H9 (cell line): ENCODE results near the gene FBLN7. TPM values are rescaled to one million over a fixed set of nuclear protein-coding genes. Genes with fewer than 3 reads are reported as not detected.
"Not testable (repeated sequence)": the region's sequence is repeated elsewhere in the genome, so short reads cannot be mapped to it uniquely, and the experiment has no call there.

Source experiments
- DNase-seq: peaks from one replicate; pipeline ENCODE4 v3.0.0-alpha.2; 2017
- H2AFZ ChIP-seq: one replicate; pipeline ENCODE4 v1.6.1; 2013; ENCODE audit warnings: mild to moderate bottlenecking, low read length, control low read depth, moderate library complexity
- H2AK5ac ChIP-seq: 2 replicates; pipeline ENCODE4 v1.6.1; 2013; ENCODE audit warnings: low read length, control low read depth, mixed read lengths; ENCODE audit not compliant: insufficient read length
- H2BK120ac ChIP-seq: one replicate; pipeline ENCODE4 v1.6.1; 2013; ENCODE audit warnings: low read depth, mild to moderate bottlenecking, low read length, control low read depth, inconsistent platforms; ENCODE audit not compliant: poor library complexity, severe bottlenecking
- H2BK12ac ChIP-seq: 2 replicates; pipeline ENCODE4 v1.6.1; 2013; ENCODE audit warnings: low read length, control low read depth, mixed read lengths, low read depth; ENCODE audit not compliant: insufficient read length
- H2BK15ac ChIP-seq: 2 replicates; pipeline ENCODE4 v1.6.1; 2013; ENCODE audit warnings: low read depth, low read length, control low read depth
- H2BK20ac ChIP-seq: one replicate; pipeline ENCODE4 v1.6.1; 2013; ENCODE audit warnings: low read depth, mild to moderate bottlenecking, low read length, control low read depth, inconsistent platforms; ENCODE audit not compliant: poor library complexity, severe bottlenecking
- H2BK5ac ChIP-seq: 2 replicates; pipeline ENCODE4 v1.6.1; 2013; ENCODE audit warnings: low read length, control low read depth, mixed read lengths; ENCODE audit not compliant: insufficient read length
- H3K14ac ChIP-seq: 2 replicates; pipeline ENCODE4 v1.6.1; 2013; ENCODE audit warnings: low read length, control low read depth; ENCODE audit not compliant: insufficient read depth
- H3K18ac ChIP-seq: 2 replicates; pipeline ENCODE4 v1.6.1; 2013; ENCODE audit warnings: low read depth, mild to moderate bottlenecking, mixed read lengths, low read length, control low read depth; ENCODE audit not compliant: insufficient read length
- H3K23ac ChIP-seq: 2 replicates; pipeline ENCODE4 v1.6.1; 2013; ENCODE audit warnings: low read length, control low read depth, mixed read lengths, low read depth; ENCODE audit not compliant: insufficient read length
- H3K23me2 ChIP-seq: 2 replicates; pipeline ENCODE4 v1.6.1; 2013; ENCODE audit warnings: low read depth, mild to moderate bottlenecking, mixed read lengths, low read length, control low read depth; ENCODE audit not compliant: insufficient read length, poor library complexity, severe bottlenecking
- H3K27ac ChIP-seq: 2 replicates; pipeline ENCODE4 v1.5.1; 2013; ENCODE audit warnings: low read length, control low read depth, mixed read lengths, low read depth; ENCODE audit not compliant: insufficient read length
- H3K27me3 ChIP-seq: 2 replicates; pipeline ENCODE4 v1.6.1; 2013; ENCODE audit warnings: low read length, control low read depth, inconsistent platforms; ENCODE audit not compliant: insufficient read depth
- H3K4ac ChIP-seq: 2 replicates; pipeline ENCODE4 v1.6.1; 2013; ENCODE audit warnings: low read depth, mild to moderate bottlenecking, control low read depth, inconsistent platforms, low read length, moderate library complexity
- H3K4me1 ChIP-seq: 2 replicates; pipeline ENCODE4 v1.6.1; 2013; ENCODE audit warnings: low read length, control low read depth, inconsistent platforms; ENCODE audit not compliant: insufficient read depth
- H3K4me2 ChIP-seq: 2 replicates; pipeline ENCODE4 v1.6.1; 2013; ENCODE audit warnings: low read length, control low read depth, mixed read lengths; ENCODE audit not compliant: insufficient read length, insufficient read depth
- H3K56ac ChIP-seq: 2 replicates; pipeline ENCODE4 v1.6.1; 2013; ENCODE audit warnings: low read depth, mild to moderate bottlenecking, mixed read lengths, low read length, control low read depth; ENCODE audit not compliant: insufficient read length
- H3K79me1 ChIP-seq: 2 replicates; pipeline ENCODE4 v1.6.1; 2013; ENCODE audit warnings: low read depth, mild to moderate bottlenecking, moderate library complexity, low read length, control low read depth, inconsistent platforms; ENCODE audit not compliant: insufficient read depth, poor library complexity, severe bottlenecking
- H3K79me2 ChIP-seq: 2 replicates; pipeline ENCODE4 v1.6.1; 2013; ENCODE audit warnings: low read length, control low read depth, inconsistent platforms; ENCODE audit not compliant: insufficient read depth
- H3K9ac ChIP-seq: 2 replicates; pipeline ENCODE4 v1.6.1; 2013; ENCODE audit warnings: low read length, control low read depth, mixed read lengths; ENCODE audit not compliant: insufficient read length; ENCODE audit errors: extremely low read depth
- H3K9me3 ChIP-seq: one replicate; pipeline ENCODE4 v1.6.1; 2013; ENCODE audit warnings: low read depth, low read length, inconsistent platforms; ENCODE audit not compliant: control insufficient read depth
- H3T11ph ChIP-seq: one replicate; pipeline ENCODE4 v1.6.1; 2013; ENCODE audit warnings: mild to moderate bottlenecking, low read length, control low read depth, inconsistent platforms
- H4K20me1 ChIP-seq: one replicate; pipeline ENCODE4 v1.6.1; 2013; ENCODE audit not compliant: control insufficient read depth, insufficient read length, insufficient read depth
- H4K5ac ChIP-seq: 2 replicates; pipeline ENCODE4 v1.6.1; 2013; ENCODE audit warnings: low read depth, mild to moderate bottlenecking, mixed read lengths, low read length, control low read depth; ENCODE audit not compliant: insufficient read length
- H4K8ac ChIP-seq: replicated peaks from 2 replicates; pipeline ENCODE4 v1.6.1; 2013; ENCODE audit warnings: low read length, control low read depth, mixed read lengths, low read depth; ENCODE audit not compliant: insufficient read length
- H4K91ac ChIP-seq: 2 replicates; pipeline ENCODE4 v1.6.1; 2013; ENCODE audit warnings: low read depth, mild to moderate bottlenecking, moderate library complexity, mixed read lengths, low read length, control low read depth; ENCODE audit not compliant: insufficient read length
- H3K27ac Mint-ChIP-seq, 3 experiments: 2 replicates in 2 of 3; 3 replicates in 1 of 3; pipeline ENCODE4 v1.8.0; 2020 to 2021; ENCODE audit warnings: mixed read lengths in 3 of 3, mild to moderate bottlenecking in 1 of 3, moderate library complexity in 1 of 3
- H3K27me3 Mint-ChIP-seq: 2 replicates; pipeline ENCODE4 v1.8.0; 2021; ENCODE audit warnings: low read depth, mild to moderate bottlenecking, moderate library complexity, mixed read lengths
- H3K36me3 Mint-ChIP-seq, 3 experiments: 2 replicates in 2 of 3; 3 replicates in 1 of 3; pipeline ENCODE4 v1.8.0; 2020 to 2021; ENCODE audit warnings: low read depth in 3 of 3, mixed read lengths in 3 of 3; ENCODE audit not compliant: insufficient read depth in 1 of 3
- H3K4me1 Mint-ChIP-seq, 2 experiments: 2 replicates each; pipeline ENCODE4 v1.8.0; 2020; ENCODE audit warnings: mixed read lengths in 2 of 2
- H3K4me3 Mint-ChIP-seq, 2 experiments: 2 replicates in 1 of 2; 3 replicates in 1 of 2; pipeline ENCODE4 v1.8.0; 2020 to 2021; ENCODE audit warnings: mild to moderate bottlenecking in 2 of 2, mixed read lengths in 2 of 2, moderate library complexity in 1 of 2
- H3K9me3 Mint-ChIP-seq, 2 experiments: 2 replicates in 1 of 2; 3 replicates in 1 of 2; pipeline ENCODE4 v1.8.0; 2020; ENCODE audit warnings: mild to moderate bottlenecking in 2 of 2, mixed read lengths in 2 of 2, moderate library complexity in 1 of 2
- WGBS: extraction: QIAGEN DNeasy Blood & Tissue Kit; methylation state at CpG from one replicate; pipeline ENCODE4 v1.1.7; 2013; ENCODE audit warnings: missing lambda C conversion rate, low lambda C conversion rate, mixed read lengths; ENCODE audit not compliant: insufficient read length; ENCODE audit errors: extremely low coverage; 5-methylcytosine and 5-hydroxymethylcytosine counted together
- total RNA-seq: library from RNA; stranded (reverse); gene quantifications from 2 replicates; pipeline ENCODE4 v1.2.1, GENCODE V29; 2021
- TF ChIP-seq, protein P1 (sequence below): fragments of 200-600 bp; sonication (generic); conservative IDR thresholded peaks from 3 replicates; pipeline ENCODE4 v1.8.0; 2021; ENCODE audit warnings: antibody characterized with exemption, mild to moderate bottlenecking

FBLN7 gene
- total RNA-seq, 1 experiment from 2014 or later, result 1.3 TPM

DNA sequence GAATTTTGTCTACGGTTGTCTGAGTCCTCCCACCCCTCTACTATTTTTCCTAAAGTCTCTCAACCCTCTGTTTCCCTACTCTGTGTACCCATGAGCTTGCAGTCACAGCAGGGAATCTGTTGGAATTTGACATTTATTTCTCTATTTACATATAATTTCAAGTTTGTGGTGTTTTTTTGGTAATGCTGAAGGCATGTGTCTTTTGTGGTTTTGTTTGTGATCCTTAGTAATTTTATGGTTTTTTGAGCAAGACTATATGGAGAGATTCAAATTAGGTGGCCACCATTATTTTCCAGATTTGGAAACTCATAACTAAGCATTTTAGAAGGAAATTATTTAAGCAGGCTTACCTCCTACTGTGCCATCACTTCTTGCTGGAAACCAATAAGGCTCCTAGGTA, 27.2 kb upstream of the FBLN7 start:
- Histone ChIP-seq H2BK5ac (no peak overlapping the region), H2BK12ac (no peak overlapping the region), H2BK120ac (no peak overlapping the region), H3K9me3 (no peaks in the 10 kb centered on the region), H2AK5ac (no peak overlapping the region), H4K20me1 (no peaks in the 10 kb centered on the region), H3K9ac (no peak overlapping the region), H2BK15ac (no peak overlapping the region), H3K4me1 (no peaks in the 10 kb centered on the region), H3K23me2 (no peaks in the 10 kb centered on the region), H3T11ph (no peak overlapping the region), H3K23ac (no peak overlapping the region), H3K27ac (no peak overlapping the region), H3K27me3 (no peaks in the 10 kb centered on the region), H3K4me2 (no peak overlapping the region), H3K4ac (no peak overlapping the region), H4K8ac (no peak overlapping the region), H3K56ac (no peak overlapping the region), H3K79me2 (no peaks in the 10 kb centered on the region), H3K18ac (no peak overlapping the region), H2BK20ac (no peak overlapping the region), H3K14ac (no peak overlapping the region), H4K5ac (no peak overlapping the region), H4K91ac (no peak overlapping the region), H2AFZ (no peak overlapping the region), H3K79me1 (no peaks in the 10 kb centered on the region)
- Mint-ChIP-seq H3K4me3 (no peak overlapping the region), H3K27ac (no peak overlapping the region), H3K36me3 (peaks cover 22 to 53% (median 42%) of the 10 kb centered on the region in 3 experiments), H3K9me3 (peaks cover 14 to 18% of the 10 kb centered on the region in 2 experiments), H3K4me1 (no peaks in the 10 kb centered on the region), H3K27me3 (no peaks in the 10 kb centered on the region)
- WGBS, result no CpG with 5 or more reads among the region's 1 CpG
- TF ChIP-seq, protein P1, sequence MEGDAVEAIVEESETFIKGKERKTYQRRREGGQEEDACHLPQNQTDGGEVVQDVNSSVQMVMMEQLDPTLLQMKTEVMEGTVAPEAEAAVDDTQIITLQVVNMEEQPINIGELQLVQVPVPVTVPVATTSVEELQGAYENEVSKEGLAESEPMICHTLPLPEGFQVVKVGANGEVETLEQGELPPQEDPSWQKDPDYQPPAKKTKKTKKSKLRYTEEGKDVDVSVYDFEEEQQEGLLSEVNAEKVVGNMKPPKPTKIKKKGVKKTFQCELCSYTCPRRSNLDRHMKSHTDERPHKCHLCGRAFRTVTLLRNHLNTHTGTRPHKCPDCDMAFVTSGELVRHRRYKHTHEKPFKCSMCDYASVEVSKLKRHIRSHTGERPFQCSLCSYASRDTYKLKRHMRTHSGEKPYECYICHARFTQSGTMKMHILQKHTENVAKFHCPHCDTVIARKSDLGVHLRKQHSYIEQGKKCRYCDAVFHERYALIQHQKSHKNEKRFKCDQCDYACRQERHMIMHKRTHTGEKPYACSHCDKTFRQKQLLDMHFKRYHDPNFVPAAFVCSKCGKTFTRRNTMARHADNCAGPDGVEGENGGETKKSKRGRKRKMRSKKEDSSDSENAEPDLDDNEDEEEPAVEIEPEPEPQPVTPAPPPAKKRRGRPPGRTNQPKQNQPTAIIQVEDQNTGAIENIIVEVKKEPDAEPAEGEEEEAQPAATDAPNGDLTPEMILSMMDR, result no peak
- no peak for DNase-seq

DNA sequence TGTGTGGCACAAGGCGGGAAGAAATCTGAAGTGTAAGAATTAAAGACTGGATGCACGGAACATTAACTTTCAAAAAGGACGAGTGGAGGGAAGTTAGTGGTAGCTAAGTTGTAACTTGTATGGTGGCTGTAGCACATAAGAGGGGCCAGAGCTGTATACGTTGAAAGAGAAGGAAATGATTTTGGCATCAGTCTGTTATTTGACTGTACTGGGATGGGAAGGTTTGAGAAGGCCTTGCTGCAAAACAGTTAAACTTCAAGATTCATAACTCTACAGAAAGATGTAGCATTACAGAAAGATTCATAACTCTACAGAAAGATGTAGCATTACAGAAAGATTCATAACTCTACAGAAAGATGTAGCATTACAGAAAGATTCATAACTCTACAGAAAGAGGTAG, 24.8 kb upstream of the FBLN7 start:
- not testable (repeated sequence) for H4K8ac ChIP-seq, H4K5ac ChIP-seq

More for the DNA sequence above, 24.8 kb upstream of the FBLN7 start:
- not testable (repeated sequence) for H3K23me2 ChIP-seq, H2AK5ac ChIP-seq, H3K4me2 ChIP-seq, H2BK120ac ChIP-seq, H3K9ac ChIP-seq, H3K27me3 Mint-ChIP-seq, H3K27ac Mint-ChIP-seq, H4K20me1 ChIP-seq, H3K4ac ChIP-seq, H3K56ac ChIP-seq, H2AFZ ChIP-seq, H4K91ac ChIP-seq, H3K27ac ChIP-seq, H2BK15ac ChIP-seq, H3K79me2 ChIP-seq, H3K27me3 ChIP-seq, H3K9me3 ChIP-seq, H3K14ac ChIP-seq, H3K4me3 Mint-ChIP-seq, H3K23ac ChIP-seq, H3K4me1 ChIP-seq, H3K79me1 ChIP-seq, H3K18ac ChIP-seq, DNase-seq, H3K4me1 Mint-ChIP-seq, H2BK12ac ChIP-seq, H3T11ph ChIP-seq, H2BK20ac ChIP-seq, H2BK5ac ChIP-seq
- Mint-ChIP-seq H3K9me3 (peaks cover 12 to 18% of the 10 kb centered on the region in 2 experiments), H3K36me3 (peaks cover 20 to 36% (median 36%) of the 10 kb centered on the region in 3 experiments)
- WGBS, result no CpG with 5 or more reads among the region's 4 CpGs
